SH-SY5Y (cell line): Measurements from ENCODE around the gene SETD9.

ENCODE experiments used
- GATA2 ChIP-seq: IDR thresholded peaks from 2 replicates; pipeline ENCODE4 v1.6.1; 2011; ENCODE audit warnings: mild to moderate bottlenecking, low read depth, low read length
- GATA3 ChIP-seq: IDR thresholded peaks from 2 replicates; pipeline ENCODE4 v1.6.1; 2011; ENCODE audit warnings: low read depth, mild to moderate bottlenecking, low read length, moderate library complexity

GRCh38 chr5:56950626-56951125 lies 41.3 kb downstream of the SETD9 start:
- no peak for TF ChIP-seq GATA2
- TF ChIP-seq GATA3: no peak
